OCI-LY7 (cell line): ENCODE data around the gene LRRC4C.

ENCODE experiments used
- CTCF ChIP-seq: fragments of 200-600 bp; sonication (generic); conservative IDR thresholded peaks from 2 replicates; pipeline ENCODE4 v1.5.1; 2014; ENCODE audit warnings: mild to moderate bottlenecking, antibody characterized with exemption, low read length, moderate library complexity, mixed read lengths
- EZH2phosphoT487 ChIP-seq: fragments of 200-600 bp; sonication (generic); IDR thresholded peaks from 2 replicates; pipeline ENCODE4 v1.6.1; 2018; ENCODE audit warnings: low read depth, borderline replicate concordance, mild to moderate bottlenecking, mixed run types, antibody characterized with exemption, low read length, moderate library complexity, mixed read lengths

GRCh38 chr11:41394521-41395195 lies 64.8 kb downstream of the LRRC4C start:
- no peak for TF ChIP-seq CTCF
- TF ChIP-seq EZH2phosphoT487, result no peak
